ENCODE data around the gene SLC9A8. TPM values are rescaled to one million over a fixed set of nuclear protein-coding genes. Genes with fewer than 3 reads are reported as not detected.

The SLC9A8 gene
- total and polyA plus RNA-seq, 2 of the 8 experiments (the other 6 are each of a cell fraction or from before 2014, with no cell fraction given), result 3.2 to 6.2 TPM

- Histone ChIP-seq H2BK5ac (ENCODE audit: low read depth, low read length) (no peak overlapping the region), H4K8ac (ENCODE audit: extremely low read depth, insufficient read depth, low read length) (no peak overlapping the region), H3K9me3 (ENCODE audit: insufficient read depth in 2 of 2, low read depth in 1 of 2, low read length in 1 of 2) (no peaks in the 10 kb centered on the region), H2AK5ac (ENCODE audit: low read depth, low read length) (no peak overlapping the region), H2BK20ac (ENCODE audit: low read length) (no peak overlapping the region), H3K4me3 (ENCODE audit: extremely low read depth in 1 of 4, insufficient read depth in 2 of 4, low read depth in 3 of 4, low read length in 4 of 4) (no peak overlapping the region), H3K27me3 (replicated peaks in 1 of 4; ENCODE audit: control insufficient read depth in 3 of 4, extremely low read depth in 1 of 4, insufficient read depth in 3 of 4, low read length in 3 of 4) (no peaks in the 10 kb centered on the region), H3K18ac (ENCODE audit: extremely low read depth, low read length) (no peak overlapping the region), H2AFZ (ENCODE audit: low read length) (no peak overlapping the region), H4K20me1 (replicated peaks in 1 of 2; ENCODE audit: control insufficient read depth in 1 of 2, insufficient read depth in 2 of 2, low read length in 2 of 2) (peaks cover 0 to 2% of the 10 kb centered on the region in 2 experiments), H3K79me1 (ENCODE audit: low read depth, low read length) (no peaks in the 10 kb centered on the region), H3K4me1 (replicated peaks in 1 of 4; ENCODE audit: control insufficient read depth in 3 of 4, insufficient read depth in 4 of 4, low read length in 3 of 4) (peaks cover 0 to 19% (median 11%) of the 10 kb centered on the region in 4 experiments; a peak in 5 of 7 replicates), H3K4ac (replicated peaks; ENCODE audit: insufficient read length, low read depth, low read length) (peak overlapping the region; percentile 14), H3K56ac (replicated peaks; ENCODE audit: insufficient read length, low read depth, low read length) (no peak overlapping the region), H3K23me2 (ENCODE audit: low read depth, low read length) (no peaks in the 10 kb centered on the region), H4K5ac (ENCODE audit: insufficient read length, low read depth, low read length) (no peak overlapping the region), H3K23ac (ENCODE audit: insufficient read length) (no peak overlapping the region), H3K14ac (ENCODE audit: insufficient read length) (no peak overlapping the region), H2BK12ac (ENCODE audit: low read depth, low read length) (no peak overlapping the region), H2BK15ac (ENCODE audit: low read length) (no peak overlapping the region), H3K9ac (replicated peaks in 1 of 4; ENCODE audit: extremely low read depth in 1 of 4, low read depth in 3 of 4, low read length in 3 of 4) (peak overlapping the region in 1 of 4 experiments; percentile 6; a peak in 1 of 7 replicates), H3K27ac (ENCODE audit: low read depth, low read length) (no peak overlapping the region), H2BK120ac (replicated peaks; ENCODE audit: low read depth, low read length) (no peak overlapping the region), H4K91ac (replicated peaks; ENCODE audit: insufficient read length, low read length) (no peak overlapping the region), H3K4me2 (ENCODE audit: insufficient read depth in 1 of 2, low read depth in 2 of 2, low read length in 2 of 2) (no peak overlapping the region), H3K79me2 (ENCODE audit: control insufficient read depth in 1 of 2, insufficient read depth in 2 of 2, low read length in 2 of 2) (no peaks in the 10 kb centered on the region), H3K36me3 (ENCODE audit: control insufficient read depth in 2 of 4, insufficient read depth in 4 of 4, low read length in 3 of 4) (no peaks in the 10 kb centered on the region)
- WGBS, 2 experiments (ENCODE audit: extremely low coverage in 1 of 2, insufficient coverage in 1 of 2, insufficient read length in 1 of 2, insufficient replicate concordance in 2 of 2, low coverage in 1 of 2, low lambda C conversion rate in 2 of 2, missing lambda C conversion rate in 1 of 2), result 95% methylated on average over 11 of the region's 11 CpGs; no CpG with 5 or more reads in 1 of the 2 experiments
- TF ChIP-seq CTBP2 (IDR thresholded peaks at IDR 0.05; ENCODE audit: borderline replicate concordance, insufficient read depth, insufficient read length, low read length) (no peak), PHF8 (conservative IDR thresholded peaks at IDR 0.05; ENCODE audit: low read depth, low read length) (no peak)
- ChIA-PET POLR2A (ENCODE audit: partially characterized antibody) (interaction anchor here (0.9 to 3.5 kb wide), 5 partner anchors 8 to 324 kb away, joined by 3 to 17 read pairs (median 7); partner anchors contain the start of gene SPATA2), CTCF (ENCODE audit: partially characterized antibody) (interaction anchor here (0.6 to 12.8 kb wide), 11 partner anchors 14 to 351 kb away, joined by 3 to 199 read pairs (median 6); no protein-coding TSS in a partner anchor)
- DNase-seq (ENCODE audit: low read depth in 1 of 2, low spot score in 2 of 2) (no peak), FAIRE-seq (no peak)
Observed at GRCh38 chr20:49892817-49893216, 80.2 kb downstream of the SLC9A8 start.

Data from H1 (cell line).